T-helper 1 cell treated with Interleukin-12 subunit alpha and Interleukin-12 subunit beta and Interleukin-4 antibody, amounts not matched to agents 30 μg/mL and 1 μg/mL, for 36 hours (primary cell): ENCODE measurements around the gene ONECUT1.

Source experiments
- H3K27ac Mint-ChIP-seq: one replicate; pipeline ENCODE4 v1.8.0; 2021; ENCODE audit warnings: mild to moderate bottlenecking, mixed read lengths
- H3K27me3 Mint-ChIP-seq: one replicate; pipeline ENCODE4 v1.8.0; 2021; ENCODE audit warnings: low read depth, mixed read lengths
- H3K36me3 Mint-ChIP-seq: one replicate; pipeline ENCODE4 v1.8.0; 2021; ENCODE audit warnings: low read depth, mixed read lengths
- H3K4me1 Mint-ChIP-seq: one replicate; pipeline ENCODE4 v1.8.0; 2021; ENCODE audit warnings: low read depth, mixed read lengths
- H3K4me3 Mint-ChIP-seq: one replicate; pipeline ENCODE4 v1.8.0; 2021; ENCODE audit warnings: mild to moderate bottlenecking, moderate library complexity, mixed read lengths
- H3K9me3 Mint-ChIP-seq: one replicate; pipeline ENCODE4 v1.8.0; 2021; ENCODE audit warnings: mixed read lengths

The ONECUT1 gene

DNA sequence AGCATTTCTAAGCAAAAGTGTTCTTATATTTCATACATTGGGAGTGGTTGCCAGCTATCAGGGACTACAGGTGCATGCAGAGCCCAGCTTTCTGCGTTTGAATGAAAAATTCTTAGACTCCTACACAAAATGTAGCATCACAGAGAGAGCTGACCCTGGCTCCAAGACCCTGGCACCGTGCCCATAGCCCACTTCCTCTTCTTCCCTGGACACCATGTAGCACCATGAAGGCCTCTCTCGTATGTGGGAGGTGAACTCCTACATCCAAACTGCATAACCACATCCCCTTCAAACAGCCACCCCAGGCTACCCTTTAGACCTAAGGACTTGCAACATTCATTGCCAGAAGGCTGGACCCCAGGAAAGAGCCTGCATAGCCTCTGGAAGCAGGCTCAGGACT is 75.2 kb downstream of the ONECUT1 start:
- no peaks in the 10 kb centered on the region for H3K9me3 Mint-ChIP-seq
- peaks cover 2% of the 10 kb centered on the region for H3K4me1 Mint-ChIP-seq
- H3K4me3 Mint-ChIP-seq = no peak overlapping the region
- H3K27me3 Mint-ChIP-seq = no peaks in the 10 kb centered on the region
- no peaks in the 10 kb centered on the region for H3K36me3 Mint-ChIP-seq
- no peak overlapping the region for H3K27ac Mint-ChIP-seq

DNA sequence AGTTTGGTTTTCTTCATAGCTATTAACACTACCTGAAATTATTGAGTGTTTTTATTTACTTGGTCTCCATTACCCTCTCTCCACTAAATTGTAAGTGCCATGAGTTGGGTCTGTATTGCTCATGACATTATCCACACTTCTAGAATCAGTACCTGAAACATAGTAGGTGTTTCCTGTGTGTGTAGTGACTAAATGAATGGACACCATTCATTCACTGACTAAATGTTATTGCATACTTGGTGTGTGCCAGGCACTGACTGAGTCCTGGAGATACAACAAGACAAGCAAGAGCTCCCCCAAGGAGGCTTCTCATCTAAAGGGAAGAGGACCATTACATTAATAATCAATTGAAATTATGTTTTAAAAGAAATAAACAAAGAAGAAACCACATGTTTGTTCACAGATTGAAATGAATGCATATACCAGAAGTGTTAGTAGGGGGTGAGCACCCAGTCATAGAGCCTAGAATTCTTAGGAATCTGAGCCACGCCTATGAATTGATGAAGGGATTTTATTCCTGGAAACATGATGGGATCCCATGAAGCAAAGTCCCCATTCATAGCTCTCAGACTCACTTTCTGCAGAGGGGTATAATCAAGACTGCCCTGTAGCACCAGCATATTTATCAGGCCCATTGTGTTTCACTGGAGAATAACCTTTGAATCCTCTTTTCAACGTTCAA is 79.3 kb downstream of the ONECUT1 start:
- no peaks in the 10 kb centered on the region for H3K9me3 Mint-ChIP-seq
- H3K4me3 Mint-ChIP-seq = no peak overlapping the region
- no peaks in the 10 kb centered on the region for H3K36me3 Mint-ChIP-seq
- H3K27me3 Mint-ChIP-seq = peaks cover 4% of the 10 kb centered on the region
- H3K4me1 Mint-ChIP-seq = peaks cover 2% of the 10 kb centered on the region
- no peak overlapping the region for H3K27ac Mint-ChIP-seq

DNA sequence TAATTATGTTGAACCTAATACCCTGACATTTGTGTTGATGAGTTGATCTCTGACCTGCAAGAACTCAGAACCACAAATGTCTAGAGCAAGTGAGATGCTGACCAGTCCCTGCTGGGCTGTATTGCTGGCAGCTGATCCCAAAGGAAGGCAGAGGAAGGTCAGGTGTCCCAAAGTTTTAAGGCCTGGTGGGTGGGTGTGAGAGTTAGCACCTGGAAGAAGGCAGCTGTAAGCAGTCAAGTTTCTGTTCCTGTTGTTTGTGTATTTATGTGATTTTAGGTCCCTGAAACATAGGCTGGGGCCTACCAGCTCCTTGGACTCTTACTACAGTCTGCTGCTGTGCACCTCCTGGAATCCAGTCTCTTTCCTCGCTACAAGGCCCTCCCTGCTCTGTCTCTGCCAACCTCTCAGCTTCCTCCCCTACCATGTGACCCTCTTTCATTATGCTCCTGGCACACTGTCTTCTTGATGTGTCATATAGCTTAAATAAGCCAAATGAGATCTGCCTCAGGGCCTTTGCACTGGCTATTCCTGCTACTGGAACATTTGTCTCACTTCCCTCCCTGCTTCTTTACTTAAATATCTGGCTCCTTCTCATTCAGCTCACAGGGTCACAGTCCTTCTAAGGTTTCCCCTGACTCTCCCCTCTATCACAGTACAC is 80.0 kb downstream of the ONECUT1 start:
- no peak overlapping the region for H3K27ac Mint-ChIP-seq
- no peaks in the 10 kb centered on the region for H3K9me3 Mint-ChIP-seq
- H3K4me3 Mint-ChIP-seq = no peak overlapping the region

DNA sequence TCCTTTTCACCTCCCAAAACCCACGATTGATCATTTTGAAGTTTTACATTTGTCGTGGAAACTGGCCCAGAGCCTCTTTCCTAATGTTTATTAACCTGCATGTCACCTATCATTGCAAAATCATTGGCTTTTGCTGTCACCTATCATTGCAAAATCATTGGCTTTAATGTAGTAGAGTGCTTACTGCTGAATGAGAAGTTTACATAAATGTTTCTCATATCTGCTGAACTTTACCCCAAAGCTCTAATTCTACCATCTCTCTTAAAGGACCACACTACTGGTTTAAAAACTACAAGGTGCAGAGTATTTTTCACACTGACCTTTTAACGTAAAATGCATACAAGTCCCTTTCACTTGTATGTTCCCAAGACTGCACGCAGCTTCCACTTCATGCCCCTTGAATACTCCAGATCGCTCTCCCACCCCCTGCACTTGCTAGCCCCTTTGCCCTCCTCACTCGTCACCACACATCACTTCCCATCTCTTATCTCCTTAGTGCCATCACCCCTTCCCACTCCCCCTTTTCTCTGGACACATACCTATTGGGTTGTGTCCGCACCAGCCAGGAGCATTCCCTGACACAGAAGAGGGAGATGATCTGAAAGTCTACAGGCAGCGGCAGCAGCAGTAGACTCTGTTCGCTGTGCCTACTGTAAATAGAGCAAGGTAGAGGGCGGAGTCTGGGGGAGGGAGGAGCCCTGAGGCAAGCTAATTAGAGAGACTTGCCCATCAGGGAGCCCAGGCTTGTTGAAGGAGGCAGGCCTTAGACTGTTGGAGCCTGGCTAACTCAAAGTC is 80.8 kb downstream of the ONECUT1 start:
- no peaks in the 10 kb centered on the region for H3K36me3 Mint-ChIP-seq
- H3K4me3 Mint-ChIP-seq = no peak overlapping the region
- H3K27ac Mint-ChIP-seq = no peak overlapping the region

More for the DNA sequence above, 80.0 kb downstream of the ONECUT1 start:
- Mint-ChIP-seq H3K27me3 (peaks cover 4% of the 10 kb centered on the region), H3K4me1 (peaks cover 2% of the 10 kb centered on the region), H3K36me3 (no peaks in the 10 kb centered on the region)

More for the DNA sequence above, 80.8 kb downstream of the ONECUT1 start:
- H3K4me1 Mint-ChIP-seq = peaks cover 2% of the 10 kb centered on the region
- H3K9me3 Mint-ChIP-seq = no peaks in the 10 kb centered on the region
- peaks cover 11% of the 10 kb centered on the region for H3K27me3 Mint-ChIP-seq
